ENCODE results near the gene NDUFAF4.
A peak's percentile ranks its signal among the peaks of the same experiment; 100 is the strongest.

Gene NDUFAF4

DNA sequence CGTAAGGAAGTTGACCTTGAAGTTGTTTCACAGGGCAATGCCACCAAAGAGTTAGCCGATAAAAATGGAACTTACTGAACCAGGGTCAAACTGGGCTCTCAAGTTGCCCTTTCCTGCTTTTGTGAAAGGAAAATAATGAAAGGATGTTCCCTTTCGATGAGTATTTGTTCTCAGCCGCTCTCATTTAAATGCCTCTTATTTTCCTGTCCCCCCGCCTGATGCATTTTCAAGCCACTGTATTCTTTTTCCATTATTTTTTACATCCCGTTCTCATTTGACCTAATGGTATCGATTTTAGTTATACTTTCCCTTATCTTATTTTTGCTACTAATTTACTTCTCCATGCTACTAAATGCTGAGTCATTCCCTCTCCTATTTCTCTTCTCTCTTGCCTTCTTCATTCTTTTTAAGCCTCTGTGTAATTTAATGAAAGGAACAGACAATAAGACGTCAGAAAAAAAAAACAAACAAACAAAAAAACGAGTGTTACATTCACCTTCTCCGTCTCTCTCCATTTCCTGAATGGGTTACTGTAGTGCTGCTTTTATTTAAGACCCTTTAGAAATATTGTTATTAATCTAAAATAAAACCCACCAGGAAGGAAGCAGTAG, 655 bp upstream of the NDUFAF4 start:
- DNase-seq: no peak

GRCh38 chr6:96889146-96889545, 8.5 kb downstream of the NDUFAF4 start:
- DNase-seq: no peak

- DNase-seq: no peak
These were observed 8.9 kb downstream of the NDUFAF4 start for GRCh38 chr6:96888745-96889144.

- no peak for DNase-seq
These were observed 11.2 kb downstream of the NDUFAF4 start for GRCh38 chr6:96886519-96886918.

GRCh38 chr6:96885187-96885631, 12.5 kb downstream of the NDUFAF4 start:
- peak; percentile 2 for DNase-seq

DNA sequence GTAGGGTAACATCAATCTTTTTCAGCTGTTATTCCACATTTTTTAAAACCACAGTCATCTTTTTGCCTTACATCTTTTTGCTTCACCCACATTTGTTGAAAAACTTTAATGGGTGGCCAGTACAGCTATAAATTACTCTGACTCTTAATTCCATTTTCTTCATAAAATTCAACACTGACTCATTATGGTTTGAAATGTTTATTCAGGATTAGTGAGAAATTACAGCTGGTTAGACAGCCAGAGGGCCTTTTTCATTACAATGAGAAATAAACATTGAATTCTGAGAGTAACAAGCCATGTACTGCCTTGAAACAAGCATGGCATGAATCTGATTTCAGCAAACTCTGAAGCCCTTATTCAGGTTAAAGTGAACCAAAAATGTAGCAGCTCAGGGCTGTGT, 19.5 kb downstream of the NDUFAF4 start:
- DNase-seq: no peak

DNA sequence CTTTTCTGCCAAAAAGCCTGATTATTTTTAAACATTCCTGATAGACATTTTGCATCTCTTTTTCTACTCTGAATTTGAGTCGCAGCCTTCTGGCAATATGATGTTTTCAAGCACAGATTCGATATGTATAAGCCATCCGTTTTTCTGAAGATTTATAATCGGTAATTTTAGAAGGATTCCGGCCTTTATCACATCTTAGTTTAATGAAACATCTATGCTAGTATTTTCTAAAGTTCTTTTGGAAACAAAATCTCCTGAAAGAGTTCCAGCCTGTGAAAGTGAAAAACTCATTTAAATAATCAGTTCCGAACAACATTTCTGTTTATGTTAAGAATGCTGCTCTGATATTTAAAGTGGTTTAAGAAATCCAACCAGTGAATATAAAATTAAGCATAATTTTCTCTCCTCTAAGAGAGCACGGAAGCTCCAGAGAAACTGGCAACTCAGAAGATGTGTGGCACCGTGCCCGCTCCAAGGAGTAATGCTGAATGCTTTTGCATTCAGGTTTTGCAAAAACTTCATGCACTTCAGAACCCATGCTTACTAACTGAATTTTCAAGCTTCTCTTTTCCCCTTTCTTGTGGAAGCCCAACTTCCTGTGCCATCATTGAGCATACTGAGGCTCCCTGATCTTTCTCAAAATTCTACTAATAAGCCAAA, 20.7 kb downstream of the NDUFAF4 start:
- DNase-seq: no peak

DNA sequence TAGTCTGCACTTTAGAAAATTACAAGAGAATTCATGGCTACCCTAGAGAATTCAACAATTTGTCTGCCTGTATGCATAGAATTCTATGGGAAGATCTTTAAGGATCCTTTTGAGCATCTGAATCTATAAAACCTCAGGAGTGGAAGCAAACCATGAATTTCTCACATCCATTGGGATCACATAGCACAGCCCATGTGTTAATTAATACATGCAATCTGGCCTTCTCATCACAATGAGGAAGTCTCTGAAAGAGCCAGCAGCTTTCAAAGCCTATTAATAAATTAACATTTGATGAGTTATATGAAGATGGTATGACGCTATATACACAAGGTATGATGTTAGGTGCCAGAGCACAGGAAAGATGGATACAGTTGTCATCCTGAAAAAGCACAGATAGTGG, 24.7 kb downstream of the NDUFAF4 start:
- DNase-seq: no peak

GRCh38 chr6:96865055-96865405, 32.7 kb downstream of the NDUFAF4 start:
- DNase-seq: no peak

GRCh38 chr6:96864216-96865054, 33.3 kb downstream of the NDUFAF4 start:
- no peak for DNase-seq

DNA sequence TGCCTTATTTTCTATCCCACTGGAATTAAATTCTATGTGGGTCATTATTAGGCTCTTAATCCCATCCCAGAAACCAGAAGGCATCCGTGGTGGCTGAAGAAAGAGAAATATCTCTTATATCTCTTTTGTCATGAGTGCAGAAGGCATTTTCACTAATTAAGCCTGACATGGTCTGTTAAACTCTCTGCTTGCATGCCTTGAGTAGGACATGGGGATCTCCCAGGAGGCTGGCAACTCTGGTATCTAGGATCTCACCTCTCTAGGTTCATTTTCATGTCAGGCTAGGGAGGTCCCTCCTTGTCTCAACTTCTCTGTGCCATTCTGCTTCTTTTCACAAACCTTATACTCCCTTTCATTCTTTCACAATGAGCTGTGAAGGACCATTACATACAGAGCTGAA, 35.1 kb downstream of the NDUFAF4 start:
- no peak for DNase-seq

DNA sequence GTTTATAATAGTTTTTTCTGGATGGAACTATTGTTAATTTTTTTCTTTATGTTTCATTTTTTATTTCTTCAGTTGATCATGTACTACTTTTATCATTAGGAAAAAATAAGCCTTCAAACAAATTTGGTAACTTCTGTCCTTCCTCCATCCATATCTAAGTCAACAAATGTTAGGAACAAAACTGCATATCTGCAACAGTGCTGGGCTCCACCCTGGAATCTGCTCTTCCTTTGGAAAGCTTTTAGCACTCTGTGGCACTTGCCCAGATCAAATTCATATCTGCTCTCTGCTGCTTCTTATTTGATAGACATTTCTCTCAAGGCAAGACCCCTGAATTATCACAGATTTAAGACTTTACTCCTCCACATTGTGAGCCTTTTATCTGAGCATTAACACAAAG, 36.1 kb downstream of the NDUFAF4 start:
- DNase-seq: no peak

DNA sequence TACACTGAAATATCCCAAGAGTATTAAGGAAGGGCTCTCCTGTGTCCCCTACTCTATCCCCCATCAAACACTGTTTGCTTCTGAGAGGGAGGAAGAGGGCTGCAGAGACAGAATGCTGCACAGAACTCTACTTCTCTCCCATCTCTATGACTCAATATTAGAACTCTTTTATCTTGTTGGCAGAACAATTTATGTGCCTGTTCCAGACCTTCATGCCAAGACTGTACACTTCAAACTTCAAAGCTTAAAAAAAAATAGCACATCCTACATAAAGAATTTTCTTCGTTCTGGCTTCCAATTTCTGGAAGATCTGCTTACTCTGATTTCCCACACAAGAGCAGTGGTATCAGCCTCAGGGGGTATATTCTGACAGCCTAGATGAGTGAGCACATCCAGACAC, 40.8 kb downstream of the NDUFAF4 start:
- DNase-seq: no peak

- no peak for DNase-seq
These were observed 44.6 kb downstream of the NDUFAF4 start for GRCh38 chr6:96853083-96853482.

DNA sequence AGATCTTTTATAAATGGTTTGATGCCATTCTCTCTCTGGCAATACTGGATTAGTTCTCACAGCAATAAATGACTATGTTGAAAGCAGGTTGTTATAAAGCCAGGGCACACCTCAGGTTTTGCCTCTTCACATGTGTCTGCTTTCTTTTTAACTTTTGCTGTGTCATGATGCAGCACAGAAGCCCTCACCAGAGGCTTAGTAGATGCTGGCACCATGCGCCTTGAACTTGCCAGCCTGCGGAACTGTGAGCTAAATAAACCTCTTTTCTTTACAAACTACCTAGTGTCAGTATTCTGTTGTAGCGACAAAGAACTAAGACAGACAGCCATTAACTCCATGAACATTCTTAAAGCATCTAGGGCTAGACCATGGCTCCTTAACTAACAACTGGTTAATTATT, 45.1 kb downstream of the NDUFAF4 start:
- DNase-seq: no peak

- no peak for DNase-seq
These were observed 45.8 kb downstream of the NDUFAF4 start for GRCh38 chr6:96851858-96852257.

DNA sequence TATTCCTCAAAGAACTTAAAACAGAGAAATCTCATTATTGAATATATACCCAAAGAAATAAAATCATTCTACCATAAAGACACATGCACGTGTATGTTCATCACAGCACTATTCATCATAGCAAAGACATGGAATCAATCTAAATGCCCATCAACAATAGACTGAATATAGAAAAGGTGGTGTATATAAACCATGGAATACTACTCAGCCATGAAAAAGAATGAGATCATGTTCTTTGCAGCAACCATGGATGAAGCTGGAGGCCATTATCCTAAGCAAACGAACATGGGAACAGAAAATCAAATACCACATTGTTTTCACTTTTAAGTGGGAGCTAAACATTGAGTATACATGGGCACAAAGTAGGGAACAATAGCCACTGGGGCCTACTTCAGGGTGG, 48.1 kb downstream of the NDUFAF4 start:
- no peak for DNase-seq

DNA sequence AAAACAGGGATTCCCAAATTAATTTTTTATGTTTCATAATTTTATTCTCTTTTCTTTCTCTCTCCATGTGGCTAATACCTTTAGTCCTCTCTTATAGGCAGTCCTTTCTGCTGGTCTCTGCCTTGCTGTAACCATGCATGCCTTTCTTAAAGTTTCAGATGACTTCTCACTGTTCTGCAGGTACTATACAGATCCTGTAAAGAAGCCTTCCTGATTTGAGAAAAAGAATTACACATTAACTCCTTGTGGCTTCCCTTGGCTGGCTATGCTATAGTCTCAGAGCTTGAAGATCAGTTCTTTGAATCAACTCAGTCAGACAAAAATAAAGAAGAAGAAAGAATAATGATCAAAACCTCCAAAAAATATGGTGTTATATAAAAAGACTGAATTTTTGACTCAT, 53.2 kb downstream of the NDUFAF4 start:
- no peak for DNase-seq

- no peak for DNase-seq
These were observed 56.3 kb downstream of the NDUFAF4 start for GRCh38 chr6:96841345-96841744.
